Measurements from ENCODE around the gene POU2AF1.

POU2AF1 gene

DNA sequence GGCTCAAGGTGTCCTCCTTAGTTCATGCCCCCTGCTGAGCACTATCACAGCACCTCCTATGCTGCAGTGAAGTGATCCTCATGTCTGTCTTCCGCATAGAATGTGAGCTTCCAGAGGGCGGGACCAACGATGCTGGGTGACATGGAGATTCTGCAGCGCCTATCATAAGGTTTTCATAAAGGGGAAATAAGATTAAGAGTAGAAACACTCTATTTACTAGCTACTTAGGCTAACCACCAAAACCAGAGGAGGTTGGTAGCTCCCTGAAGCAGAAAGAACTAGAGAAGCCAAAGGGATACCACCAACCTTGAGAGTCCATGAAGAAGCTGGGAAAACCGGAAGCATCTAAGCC lies 39.3 kb upstream of the POU2AF1 start:
- H2AFZ ChIP-seq (ENCODE audit: low read length), result no peak overlapping the region
- H3K4me2 ChIP-seq (ENCODE audit: low read depth, low read length, poor library complexity, severe bottlenecking), result peak overlapping the region; percentile 38
- no peaks in the 10 kb centered on the region for H3K36me3 ChIP-seq (ENCODE audit: insufficient read depth, low read length)
- no peaks in the 10 kb centered on the region for H4K20me1 ChIP-seq (ENCODE audit: insufficient read depth, low read length, poor library complexity, severe bottlenecking)
- peaks cover 56% of the 10 kb centered on the region for H3K4me1 ChIP-seq (ENCODE audit: insufficient read depth, low read length, poor library complexity, severe bottlenecking)
- no peaks in the 10 kb centered on the region for H3K9me2 ChIP-seq (replicated peaks; ENCODE audit: low read depth, low read length)
- H3K9ac ChIP-seq (ENCODE audit: low read depth, low read length, poor library complexity, severe bottlenecking), result peak overlapping the region; percentile 9
- H3K79me2 ChIP-seq (ENCODE audit: insufficient read depth, low read length), result no peaks in the 10 kb centered on the region
- TF ChIP-seq, protein P1, sequence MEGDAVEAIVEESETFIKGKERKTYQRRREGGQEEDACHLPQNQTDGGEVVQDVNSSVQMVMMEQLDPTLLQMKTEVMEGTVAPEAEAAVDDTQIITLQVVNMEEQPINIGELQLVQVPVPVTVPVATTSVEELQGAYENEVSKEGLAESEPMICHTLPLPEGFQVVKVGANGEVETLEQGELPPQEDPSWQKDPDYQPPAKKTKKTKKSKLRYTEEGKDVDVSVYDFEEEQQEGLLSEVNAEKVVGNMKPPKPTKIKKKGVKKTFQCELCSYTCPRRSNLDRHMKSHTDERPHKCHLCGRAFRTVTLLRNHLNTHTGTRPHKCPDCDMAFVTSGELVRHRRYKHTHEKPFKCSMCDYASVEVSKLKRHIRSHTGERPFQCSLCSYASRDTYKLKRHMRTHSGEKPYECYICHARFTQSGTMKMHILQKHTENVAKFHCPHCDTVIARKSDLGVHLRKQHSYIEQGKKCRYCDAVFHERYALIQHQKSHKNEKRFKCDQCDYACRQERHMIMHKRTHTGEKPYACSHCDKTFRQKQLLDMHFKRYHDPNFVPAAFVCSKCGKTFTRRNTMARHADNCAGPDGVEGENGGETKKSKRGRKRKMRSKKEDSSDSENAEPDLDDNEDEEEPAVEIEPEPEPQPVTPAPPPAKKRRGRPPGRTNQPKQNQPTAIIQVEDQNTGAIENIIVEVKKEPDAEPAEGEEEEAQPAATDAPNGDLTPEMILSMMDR (conservative IDR thresholded peaks at IDR 0.05; ENCODE audit: low read length), result no peak
- TF ChIP-seq EZH2phosphoT487 (IDR thresholded peaks at IDR 0.05; ENCODE audit: borderline replicate concordance), result no peak
- no peaks in the 10 kb centered on the region for H3F3A ChIP-seq (ENCODE audit: low read depth)
- H3K27me3 ChIP-seq (ENCODE audit: insufficient read depth, low read length, poor library complexity, severe bottlenecking), result no peaks in the 10 kb centered on the region
- H3K9me3 ChIP-seq (ENCODE audit: insufficient read depth, low read depth, low read length), result no peaks in the 10 kb centered on the region
- H3K4me3 ChIP-seq (ENCODE audit: low read length, poor library complexity, severe bottlenecking), result peak overlapping the region; percentile 6

DNA sequence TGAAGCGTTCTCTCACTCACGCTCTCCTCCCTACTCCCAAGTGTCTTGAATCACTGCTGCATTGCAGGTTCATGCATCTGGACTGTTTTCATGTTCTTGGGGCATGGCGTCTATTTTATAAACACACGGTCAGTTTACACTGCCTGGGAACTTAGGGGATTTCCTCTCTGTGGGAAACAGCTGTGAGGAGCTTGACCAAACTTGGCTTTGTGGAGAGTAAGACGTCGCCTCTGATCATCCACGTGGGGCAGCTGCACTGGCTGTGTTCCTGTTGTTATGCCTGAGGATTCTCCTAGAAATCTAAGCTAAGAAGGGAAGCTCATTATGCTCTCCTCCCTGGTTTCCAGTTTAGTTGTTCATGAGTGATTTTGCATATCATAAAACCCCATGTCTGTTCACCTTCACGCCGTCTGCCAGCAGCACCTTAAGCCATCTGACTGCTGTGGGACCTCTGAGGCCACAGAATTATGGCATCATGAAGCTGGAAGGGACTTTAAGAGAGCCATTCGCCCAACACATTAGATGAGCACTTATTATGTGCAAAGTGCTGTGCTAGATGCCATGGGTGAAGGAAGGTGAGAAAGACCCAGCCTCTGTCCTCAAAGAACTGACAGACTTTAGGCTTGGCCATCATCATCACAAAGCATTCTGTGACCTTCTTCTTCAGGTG lies 38.8 kb upstream of the POU2AF1 start:
- Histone ChIP-seq H3K79me2 (ENCODE audit: insufficient read depth, low read length) (no peaks in the 10 kb centered on the region), H2AFZ (ENCODE audit: low read length) (0 out of 2 replicates have a peak overlapping the region, but pooled peaks have one; percentile 42)

DNA sequence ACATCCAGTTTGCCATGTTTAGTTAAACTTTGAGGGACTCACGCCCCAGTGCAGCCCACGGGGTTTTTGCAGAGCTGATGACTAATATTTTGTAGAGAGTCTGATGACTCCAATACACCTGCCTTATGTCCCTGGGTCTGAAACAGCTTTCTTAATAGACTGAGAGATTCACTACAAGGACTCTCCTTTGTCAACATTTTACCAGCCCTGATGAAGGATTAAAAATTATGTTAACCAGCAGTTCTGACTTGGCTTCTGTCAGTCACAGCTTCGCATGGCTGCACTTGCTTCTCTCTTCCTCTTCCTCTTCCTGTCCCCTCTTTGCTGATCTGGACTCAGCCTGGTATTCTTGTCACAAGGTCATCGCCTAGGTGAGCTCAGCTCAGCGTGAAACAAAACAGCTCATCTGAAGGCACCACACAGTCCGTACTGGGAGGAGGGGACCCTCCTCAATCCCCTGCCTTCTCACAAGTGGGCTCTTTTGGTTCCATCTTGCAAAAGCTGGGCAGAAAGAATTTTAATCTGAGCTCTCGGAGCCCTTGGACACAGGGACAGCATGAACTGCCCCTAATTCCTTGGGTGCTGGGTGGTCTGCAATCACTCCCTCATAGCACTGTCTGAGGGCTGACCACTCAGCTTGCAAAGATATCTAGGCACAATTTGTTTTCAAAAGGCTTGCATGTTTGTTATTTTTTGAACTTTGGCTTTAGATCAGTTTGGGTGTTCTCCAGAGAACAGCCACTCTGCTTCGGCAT lies 38.1 kb upstream of the POU2AF1 start:
- Histone ChIP-seq H3K9me3 (ENCODE audit: insufficient read depth, low read depth, low read length) (no peaks in the 10 kb centered on the region), H3K4me2 (ENCODE audit: low read depth, low read length, poor library complexity, severe bottlenecking) (peak overlapping the region; percentile 57), H3F3A (ENCODE audit: low read depth) (no peaks in the 10 kb centered on the region)

More for the DNA sequence above, 38.8 kb upstream of the POU2AF1 start:
- no peaks in the 10 kb centered on the region for H3K36me3 ChIP-seq (ENCODE audit: insufficient read depth, low read length)
- H3K4me2 ChIP-seq (ENCODE audit: low read depth, low read length, poor library complexity, severe bottlenecking), result peak overlapping the region; percentile 57
- H3K9ac ChIP-seq (ENCODE audit: low read depth, low read length, poor library complexity, severe bottlenecking), result peak overlapping the region; percentile 48
- H4K20me1 ChIP-seq (ENCODE audit: insufficient read depth, low read length, poor library complexity, severe bottlenecking), result no peaks in the 10 kb centered on the region
- peaks cover 56% of the 10 kb centered on the region for H3K4me1 ChIP-seq (ENCODE audit: insufficient read depth, low read length, poor library complexity, severe bottlenecking)
- TF ChIP-seq, protein P1 (conservative IDR thresholded peaks at IDR 0.05; ENCODE audit: low read length), result no peak
- TF ChIP-seq EZH2phosphoT487 (IDR thresholded peaks at IDR 0.05; ENCODE audit: borderline replicate concordance), result no peak
- H3K9me3 ChIP-seq (ENCODE audit: insufficient read depth, low read depth, low read length), result no peaks in the 10 kb centered on the region
- no peaks in the 10 kb centered on the region for H3K27me3 ChIP-seq (ENCODE audit: insufficient read depth, low read length, poor library complexity, severe bottlenecking)
- peak overlapping the region; percentile 37 for H3K4me3 ChIP-seq (ENCODE audit: low read length, poor library complexity, severe bottlenecking)
- no peaks in the 10 kb centered on the region for H3F3A ChIP-seq (ENCODE audit: low read depth)
- H3K9me2 ChIP-seq (replicated peaks; ENCODE audit: low read depth, low read length), result no peaks in the 10 kb centered on the region

More for the DNA sequence above, 38.1 kb upstream of the POU2AF1 start:
- Histone ChIP-seq H3K79me2 (ENCODE audit: insufficient read depth, low read length) (no peaks in the 10 kb centered on the region), H3K9ac (ENCODE audit: low read depth, low read length, poor library complexity, severe bottlenecking) (peak overlapping the region; percentile 48), H3K36me3 (ENCODE audit: insufficient read depth, low read length) (no peaks in the 10 kb centered on the region), H2AFZ (ENCODE audit: low read length) (peak overlapping the region; percentile 42), H3K4me3 (ENCODE audit: low read length, poor library complexity, severe bottlenecking) (peak overlapping the region; percentile 37), H3K27me3 (ENCODE audit: insufficient read depth, low read length, poor library complexity, severe bottlenecking) (no peaks in the 10 kb centered on the region), H3K9me2 (replicated peaks; ENCODE audit: low read depth, low read length) (no peaks in the 10 kb centered on the region), H3K4me1 (ENCODE audit: insufficient read depth, low read length, poor library complexity, severe bottlenecking) (peaks cover 56% of the 10 kb centered on the region), H4K20me1 (ENCODE audit: insufficient read depth, low read length, poor library complexity, severe bottlenecking) (no peaks in the 10 kb centered on the region)
- no peak for TF ChIP-seq EZH2phosphoT487 (IDR thresholded peaks at IDR 0.05; ENCODE audit: borderline replicate concordance)
- TF ChIP-seq, protein P1 (conservative IDR thresholded peaks at IDR 0.05; ENCODE audit: low read length), result no peak
